HG03565 (cell line): ENCODE results near the gene TTC7B.

Source experiments
- ATAC-seq: cut with Tn5 transposase; IDR thresholded peaks from one replicate; pipeline ENCODE4 v1.9.1; 2021; ENCODE audit warnings: mild to moderate bottlenecking, moderate library complexity; ENCODE audit not compliant: unreplicated experiment

TTC7B gene

GRCh38 chr14:90552465-90553297, 263.5 kb downstream of the TTC7B start:
- no peak for ATAC-seq

DNA sequence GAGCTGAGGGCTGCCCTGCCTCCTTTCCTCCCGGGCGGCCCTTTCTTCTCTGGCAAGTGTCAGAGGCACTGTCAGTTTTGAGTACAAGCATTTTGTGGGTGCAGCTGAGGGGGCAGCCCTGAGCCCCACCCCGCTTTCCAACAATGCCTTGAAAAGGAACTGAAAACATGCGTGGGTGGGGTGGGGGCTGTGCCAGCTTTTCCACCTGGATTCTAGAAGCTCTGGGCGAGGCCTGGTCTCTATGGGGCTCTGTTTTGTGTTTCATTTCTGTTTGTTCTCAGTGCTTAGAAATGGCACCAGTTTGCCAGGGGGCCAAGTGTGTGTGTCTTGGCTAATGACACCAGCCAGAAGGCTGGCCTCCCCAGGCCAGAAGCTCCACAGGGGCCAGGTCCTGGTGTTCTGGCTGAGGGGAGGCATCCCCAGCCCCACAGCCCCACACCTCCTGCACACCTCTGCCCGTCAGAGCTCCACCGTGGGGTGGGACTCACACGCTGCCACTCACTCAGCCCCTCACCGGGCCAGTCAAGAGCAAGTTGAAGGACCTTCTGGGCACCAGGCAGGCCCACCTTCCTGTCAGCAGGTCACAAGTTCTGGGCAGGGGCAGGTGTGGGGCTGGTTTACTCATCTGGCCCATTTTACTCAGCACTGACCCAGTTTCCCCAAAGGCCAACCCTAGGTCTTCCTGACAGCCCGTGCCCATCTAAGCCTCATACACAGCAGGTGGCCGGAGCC, 264.3 kb downstream of the TTC7B start:
- no peak for ATAC-seq

DNA sequence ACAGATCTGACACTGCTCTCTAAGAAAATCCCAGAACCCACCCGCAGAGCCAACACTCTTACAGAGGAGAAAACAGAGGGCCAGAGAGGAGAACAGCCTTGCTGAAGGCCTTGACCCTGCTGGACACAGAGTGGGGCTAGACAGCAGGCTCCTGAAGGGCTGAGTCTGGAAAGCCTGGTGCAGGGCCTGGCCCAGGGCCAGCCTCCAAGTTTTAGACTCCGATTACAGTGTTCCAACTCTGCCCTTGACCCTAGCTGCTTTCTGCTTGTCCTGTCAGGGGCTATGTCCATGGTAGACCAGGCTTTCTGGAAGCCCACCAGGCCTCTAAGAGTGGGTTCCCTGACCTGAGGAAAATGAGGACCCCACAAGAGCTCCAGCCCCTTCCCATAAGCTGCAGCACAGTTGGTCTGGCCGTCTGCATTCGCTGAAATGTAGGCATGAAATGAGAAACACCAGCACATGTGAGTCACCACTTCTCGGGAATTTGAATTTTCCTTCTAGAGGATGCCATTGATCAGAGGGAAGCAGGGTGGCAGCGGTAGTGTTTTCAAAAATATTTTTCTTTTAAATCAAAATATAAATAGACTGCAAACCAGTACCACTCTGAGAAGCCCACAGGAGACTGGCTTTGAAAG, 265.0 kb downstream of the TTC7B start:
- ATAC-seq: no peak

- ATAC-seq: no peak
Observed at GRCh38 chr14:90549794-90550641, 266.2 kb downstream of the TTC7B start.

GRCh38 chr14:90548455-90548854, 267.8 kb downstream of the TTC7B start:
- ATAC-seq: no peak

DNA sequence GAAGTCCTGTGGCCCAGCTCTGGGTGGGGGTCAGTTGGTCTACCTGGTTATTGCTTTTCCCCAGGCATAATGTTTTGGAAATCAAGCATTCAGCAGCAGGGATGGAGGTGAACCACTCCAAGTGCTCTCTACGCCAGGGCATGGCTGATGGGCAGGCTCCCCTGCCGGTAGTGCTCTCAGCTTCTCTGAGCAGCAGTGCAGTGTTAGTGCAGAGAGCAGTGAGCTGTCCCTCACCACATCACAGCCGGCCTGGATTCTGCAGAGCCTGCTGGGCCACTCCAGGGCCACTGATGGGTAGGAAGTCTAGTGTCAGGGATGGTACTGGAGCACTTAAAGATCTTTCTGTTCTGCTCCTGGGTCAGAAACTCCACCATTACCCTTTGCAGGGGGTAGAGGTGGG, 268.3 kb downstream of the TTC7B start:
- no peak for ATAC-seq

DNA sequence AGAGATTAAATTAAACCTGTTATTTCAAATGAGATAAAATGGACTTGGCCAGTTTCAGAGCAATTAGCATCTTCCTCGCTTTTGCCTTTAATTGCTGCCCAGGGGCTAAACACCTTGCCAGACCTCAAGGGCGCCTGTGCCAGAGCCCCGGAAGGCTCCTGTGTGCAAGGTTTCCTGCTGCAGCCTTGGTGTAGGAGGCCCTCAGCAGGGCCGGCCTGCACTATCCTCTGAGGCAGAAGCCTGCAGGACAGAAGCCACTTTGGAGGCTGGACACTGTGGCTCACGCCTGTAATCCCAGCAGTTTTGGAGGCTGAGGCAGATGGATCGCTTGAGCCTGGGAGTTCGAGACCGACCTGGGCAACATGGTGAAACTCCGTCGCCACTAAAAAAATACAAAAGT, 269.0 kb downstream of the TTC7B start:
- no peak for ATAC-seq

GRCh38 chr14:90546767-90547166, 269.5 kb downstream of the TTC7B start:
- ATAC-seq: no peak

GRCh38 chr14:90545966-90546751, 270.1 kb downstream of the TTC7B start:
- no peak for ATAC-seq

DNA sequence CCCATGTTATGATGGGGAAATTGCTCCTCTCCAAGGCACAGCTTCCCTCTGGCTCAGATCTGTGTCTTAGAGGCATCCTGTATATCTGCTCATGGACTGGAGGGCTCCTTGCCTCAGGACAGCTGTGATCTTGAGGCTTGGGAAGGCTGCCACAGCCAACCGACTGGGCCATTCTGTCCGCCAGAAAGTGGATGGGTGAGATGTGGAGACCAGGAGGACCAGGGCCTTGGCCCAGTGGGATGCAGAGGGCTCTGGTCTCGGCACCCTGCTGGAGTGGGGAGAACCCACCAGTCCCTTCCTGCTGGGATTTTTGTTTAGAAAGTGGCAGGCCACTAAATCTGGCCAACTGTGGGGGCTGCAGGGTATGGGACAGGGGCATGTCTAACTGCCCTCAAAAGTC, 270.8 kb downstream of the TTC7B start:
- no peak for ATAC-seq

GRCh38 chr14:90544971-90545370, 271.3 kb downstream of the TTC7B start:
- ATAC-seq: no peak

DNA sequence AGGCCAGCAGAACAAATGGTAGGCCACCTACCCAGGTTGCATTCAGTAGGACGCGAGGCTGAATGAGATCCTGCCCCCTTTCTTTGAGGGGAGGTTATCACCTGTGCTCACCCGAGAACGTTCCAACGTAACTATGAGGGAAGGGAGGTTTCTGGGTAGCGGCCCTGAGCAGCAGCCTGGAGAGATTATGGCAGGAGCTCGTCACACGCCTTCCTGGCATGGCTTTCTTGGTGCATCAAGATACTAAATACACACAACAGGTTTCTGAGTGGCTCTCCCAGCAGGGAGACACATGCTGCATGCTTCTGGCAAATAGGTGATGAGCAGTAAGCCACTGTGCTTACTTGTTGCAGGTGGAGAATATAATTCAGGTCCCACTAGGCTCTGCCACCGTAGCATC, 271.7 kb downstream of the TTC7B start:
- no peak for ATAC-seq

GRCh38 chr14:90543876-90544275, 272.4 kb downstream of the TTC7B start:
- ATAC-seq: no peak

DNA sequence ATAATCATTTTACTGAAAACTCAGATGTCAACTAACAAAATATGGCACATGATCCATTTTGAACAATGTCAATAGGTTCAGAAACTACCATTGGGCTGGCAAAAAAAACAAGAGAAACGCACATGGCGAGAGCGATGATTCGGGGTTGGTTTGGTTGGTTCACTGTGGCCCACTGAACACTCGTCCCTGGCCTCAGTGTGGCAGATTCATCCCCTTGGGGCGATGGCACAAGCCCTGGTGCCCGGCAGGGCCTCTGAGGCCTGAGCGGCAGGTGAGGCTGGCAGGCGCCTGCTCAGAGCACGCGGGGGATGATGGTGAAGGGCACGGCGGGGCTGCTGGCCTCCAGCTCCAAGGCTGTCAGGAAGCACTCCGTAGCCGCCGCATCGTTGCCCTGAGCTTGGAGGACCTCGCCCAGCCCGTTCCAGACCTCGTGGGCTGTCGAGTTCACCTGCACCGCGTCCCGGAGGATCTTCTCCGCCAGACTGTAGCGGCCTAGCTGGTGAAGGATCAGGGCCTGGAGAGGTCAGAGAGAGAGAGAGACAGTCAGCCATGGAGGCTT, 275.1 kb downstream of the TTC7B start:
- ATAC-seq: no peak

DNA sequence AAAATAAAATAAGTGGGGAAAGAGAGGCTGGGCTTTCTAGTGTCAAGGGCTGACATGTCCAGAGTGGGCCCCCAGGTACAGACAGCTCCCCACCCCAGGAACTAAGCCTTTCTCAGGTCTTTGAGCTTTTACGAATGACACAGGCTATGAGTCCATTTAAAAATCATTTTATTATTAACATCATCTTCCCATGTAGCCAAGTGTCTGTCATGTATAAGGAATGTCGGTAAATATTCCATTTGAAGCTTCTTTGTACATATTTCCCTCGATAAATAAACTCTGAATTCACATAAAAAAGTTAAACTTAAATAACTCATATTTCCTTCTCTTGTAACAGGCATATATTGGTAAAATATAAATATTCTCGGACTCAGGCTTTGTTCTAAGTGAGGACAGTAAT, 275.8 kb downstream of the TTC7B start:
- ATAC-seq: no peak

DNA sequence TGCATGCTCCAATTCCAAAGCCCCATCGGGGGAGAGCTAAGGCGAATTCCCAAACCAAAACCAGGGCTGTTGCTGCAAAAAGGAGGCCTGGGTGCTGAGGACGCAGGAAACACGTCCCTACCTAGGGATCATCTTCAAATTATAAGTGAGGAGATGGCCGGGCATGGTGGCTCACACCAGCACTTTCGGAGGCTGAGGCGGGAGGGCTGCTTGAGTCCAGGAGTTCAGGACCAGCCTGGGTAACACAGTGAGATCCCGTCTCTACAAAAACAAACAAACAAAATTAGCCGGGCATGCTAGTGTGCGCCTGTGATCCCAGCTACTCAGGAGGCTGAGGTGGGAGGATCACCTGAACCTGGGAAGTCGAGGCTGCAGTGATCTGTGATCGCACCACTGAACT, 276.2 kb downstream of the TTC7B start:
- ATAC-seq: no peak

- ATAC-seq: no peak
Observed at GRCh38 chr14:90539496-90539775, 276.8 kb downstream of the TTC7B start.

- no peak for ATAC-seq
Observed at GRCh38 chr14:90538716-90539495, 277.3 kb downstream of the TTC7B start.

DNA sequence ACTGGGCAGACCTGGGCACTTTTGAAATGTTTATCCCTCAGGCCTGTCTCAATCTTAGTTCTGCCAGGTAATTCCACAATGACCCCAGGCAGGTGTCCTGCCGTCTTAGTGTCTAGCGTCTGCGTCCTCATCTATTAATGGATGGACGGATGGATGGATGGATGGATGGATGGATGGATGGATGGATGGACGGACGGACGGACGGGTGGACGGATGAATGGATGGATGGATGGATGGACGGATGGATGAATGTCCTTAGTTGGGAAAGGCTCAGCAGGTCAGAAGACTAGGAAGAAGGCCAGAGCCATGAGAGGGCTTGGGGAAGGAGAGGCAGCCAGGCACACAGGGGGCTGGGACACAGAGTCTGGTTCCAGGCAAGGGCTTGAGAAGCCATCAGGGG, 278.1 kb downstream of the TTC7B start:
- no peak for ATAC-seq
